Sigmoid colon (tissue), 3 donors: ENCODE results near the gene ZNF653.

Source experiments
- CTCF ChIP-seq, 4 experiments: fragments of 450-650 bp in 3 of 4; fragments of 200-600 bp in 1 of 4; IDR thresholded peaks; one replicate each; pipeline ENCODE4 v1.5.1; 2016 to 2019; ENCODE audit warnings: antibody characterized with exemption in 4 of 4, mild to moderate bottlenecking in 3 of 4, moderate library complexity in 2 of 4
- POLR2A ChIP-seq, 2 donors: fragments of 450-650 bp; IDR thresholded peaks; one replicate each; pipeline ENCODE4 v1.6.1; 2016; ENCODE audit warnings: antibody characterized with exemption in 2 of 2, mild to moderate bottlenecking in 2 of 2, moderate library complexity in 2 of 2

DNA sequence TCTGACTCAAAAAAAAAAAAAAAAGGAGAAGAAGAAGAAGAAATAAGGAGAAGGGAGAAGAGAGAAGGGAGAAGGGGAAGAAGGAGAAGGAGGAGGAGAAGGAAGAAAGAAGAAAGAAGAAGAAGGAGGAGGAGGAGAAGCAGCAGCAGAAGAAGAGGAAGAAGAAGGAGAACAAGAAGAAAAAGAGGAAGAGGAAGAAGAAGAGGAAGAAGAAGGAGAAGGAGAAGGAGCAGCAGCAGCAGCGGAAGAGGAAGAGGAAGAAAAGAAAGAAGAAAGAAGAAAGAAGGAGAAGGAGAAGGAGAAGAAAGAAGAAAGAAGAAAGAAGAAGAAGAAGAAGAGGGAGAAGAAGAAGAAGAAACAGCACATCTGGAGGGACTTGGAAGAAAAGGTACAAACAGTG is 28.9 kb upstream of the ZNF653 start:
- TF ChIP-seq POLR2A (IDR thresholded peaks at IDR 0.05) (no peak), CTCF (IDR thresholded peaks at IDR 0.05) (no peak)
